NCI-H226 (cell line): ENCODE measurements around the gene CSDE1.
A peak's percentile ranks its signal among the peaks of the same experiment; 100 is the strongest.

ENCODE experiments used
- DNase-seq: peaks from one replicate; pipeline ENCODE4 v3.0.0-alpha.2; 2015

CSDE1 gene

GRCh38 chr1:114700036-114700600 is 57.7 kb downstream of the CSDE1 start:
- DNase-seq, result peak; percentile 5

GRCh38 chr1:114696810-114697209 is 61.0 kb downstream of the CSDE1 start:
- DNase-seq, result no peak

DNA sequence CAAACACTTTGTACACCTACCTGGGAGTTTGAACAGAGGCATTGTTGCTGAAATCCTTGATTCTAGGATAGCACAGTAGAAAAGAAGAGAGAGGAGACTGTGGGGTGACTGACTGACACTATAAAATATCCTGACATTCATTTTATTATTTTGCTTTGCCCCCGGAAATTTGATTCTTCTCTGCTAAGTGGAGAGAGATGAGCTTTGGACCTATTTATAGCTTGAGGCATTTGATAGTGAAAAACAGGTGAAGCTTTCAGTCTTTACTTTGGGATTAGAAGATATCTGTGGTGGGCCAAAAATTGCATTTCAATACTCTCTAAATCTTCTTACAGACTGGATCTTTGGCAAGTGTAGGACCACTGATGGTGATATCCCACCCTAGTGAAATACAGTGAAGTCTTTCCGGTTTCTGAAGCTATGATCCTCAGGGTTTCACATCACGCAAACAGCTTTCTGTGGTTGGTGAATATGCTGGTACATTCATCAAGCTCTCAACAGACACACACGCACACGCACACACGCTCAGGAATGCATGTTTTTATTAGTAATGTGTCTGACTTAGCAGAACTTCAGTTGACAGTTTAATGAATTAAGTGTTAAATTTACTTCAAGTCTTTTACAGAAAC is 62.2 kb downstream of the CSDE1 start, which contains the start of gene AMPD1:
AMPD1 (minus strand) TSS at position 117 of the 629 bp plus-strand sequence; CDS start at position 42, 75 bp downstream.
- DNase-seq, result peak; percentile 43

- DNase-seq, result no peak
Measured at GRCh38 chr1:114694540-114695310, 63.1 kb downstream of the CSDE1 start.

GRCh38 chr1:114692947-114693346 is 64.8 kb downstream of the CSDE1 start:
- no peak for DNase-seq

DNA sequence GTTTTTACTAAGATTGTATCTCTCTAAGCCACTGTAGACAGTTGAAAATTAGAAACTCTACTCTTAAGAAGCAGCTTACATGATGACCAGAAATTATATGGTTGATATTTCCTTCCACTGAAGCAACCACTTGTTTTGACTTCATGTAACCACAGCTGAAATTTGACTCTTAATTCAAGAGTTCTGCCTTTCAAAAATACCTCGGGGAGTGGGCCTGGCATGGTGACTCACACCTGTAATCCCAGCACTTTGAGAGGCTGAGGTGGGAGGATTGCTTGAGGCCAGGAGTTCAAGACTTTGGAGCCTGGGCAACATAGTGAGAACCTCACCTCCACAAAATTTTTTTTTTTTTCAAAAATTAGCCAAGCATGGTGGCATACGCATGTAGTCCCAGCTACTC is 66.7 kb downstream of the CSDE1 start:
- DNase-seq, result peak; percentile 26

GRCh38 chr1:114690148-114690547 is 67.6 kb downstream of the CSDE1 start:
- peak; percentile 12 for DNase-seq

DNA sequence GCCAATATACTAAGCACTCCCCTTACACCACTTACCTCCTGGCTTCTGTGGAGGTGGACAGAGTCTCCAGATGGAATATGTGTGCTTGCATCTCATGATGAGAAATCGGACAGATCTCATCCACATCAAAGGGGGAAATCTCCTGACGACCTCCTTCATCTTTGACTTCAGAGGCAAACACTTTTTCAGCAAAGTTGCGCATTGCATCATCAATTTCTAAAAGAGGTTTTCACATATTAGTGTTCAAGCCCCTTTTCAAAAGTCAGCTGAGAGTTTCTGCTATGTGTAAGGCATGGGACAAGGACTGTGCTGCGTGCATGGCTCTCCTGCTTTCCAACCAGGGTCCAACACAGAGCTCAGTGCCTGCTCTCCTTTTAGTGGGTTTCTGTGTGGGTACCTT is 69.3 kb downstream of the CSDE1 start:
- no peak for DNase-seq

DNA sequence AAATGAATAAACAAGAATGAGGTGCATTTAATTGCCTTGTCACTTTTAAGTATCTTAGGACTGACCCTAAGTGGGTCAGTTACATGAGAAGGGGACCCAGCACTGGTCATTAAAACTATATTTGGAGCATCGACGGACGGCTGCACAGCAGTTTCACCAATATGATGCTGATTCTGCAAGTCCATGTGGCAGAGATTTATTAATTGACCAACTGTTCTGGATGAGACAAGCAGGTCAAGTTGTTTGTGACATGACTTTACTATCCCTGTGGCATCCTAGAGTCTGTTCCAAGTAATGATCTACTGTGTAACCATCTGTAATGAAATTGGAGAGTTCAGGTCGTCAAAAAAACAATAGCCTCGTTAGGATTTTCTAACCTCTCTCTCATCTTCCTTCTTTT is 71.9 kb downstream of the CSDE1 start:
- DNase-seq, result no peak

DNA sequence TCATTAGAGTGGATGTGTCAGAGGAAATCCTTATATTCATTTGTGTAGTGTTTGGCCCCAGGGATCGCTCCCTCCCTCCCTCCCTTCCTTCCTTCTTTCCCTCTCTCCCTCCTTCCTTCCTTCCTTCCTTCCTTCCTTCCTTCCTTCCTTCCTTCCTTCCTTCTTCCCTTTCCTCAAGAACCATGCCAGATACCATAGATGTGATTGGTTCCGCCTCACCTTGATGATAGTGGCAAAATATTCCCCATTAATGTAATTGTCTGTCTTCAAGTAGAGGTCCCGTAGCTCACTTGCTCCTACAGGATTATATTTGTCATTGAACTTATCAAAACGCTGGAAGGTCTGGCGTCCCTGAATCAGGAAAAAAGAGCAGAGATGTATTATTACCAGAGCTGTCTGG is 80.1 kb downstream of the CSDE1 start:
- DNase-seq, result no peak

DNA sequence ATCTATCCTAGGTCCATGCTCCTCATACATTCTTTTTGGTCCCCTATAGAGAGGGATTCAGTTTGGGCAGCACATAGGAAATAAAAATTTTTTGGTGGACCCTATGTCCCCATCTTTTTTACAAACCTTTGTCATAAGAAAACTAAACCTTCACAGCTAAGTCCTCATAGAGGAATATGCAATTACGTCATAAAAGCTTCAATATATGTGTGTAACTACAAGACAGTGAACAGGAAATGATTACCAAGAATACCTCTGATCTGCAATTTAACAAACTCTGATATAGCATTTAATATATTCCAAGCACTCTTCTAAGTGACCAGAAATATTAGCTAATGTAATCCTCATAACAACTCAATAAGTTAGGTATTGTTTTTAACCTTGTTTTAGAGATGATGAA is 81.7 kb downstream of the CSDE1 start:
- DNase-seq, result no peak

- no peak for DNase-seq
Measured at GRCh38 chr1:114671939-114672275, 85.9 kb downstream of the CSDE1 start.

DNA sequence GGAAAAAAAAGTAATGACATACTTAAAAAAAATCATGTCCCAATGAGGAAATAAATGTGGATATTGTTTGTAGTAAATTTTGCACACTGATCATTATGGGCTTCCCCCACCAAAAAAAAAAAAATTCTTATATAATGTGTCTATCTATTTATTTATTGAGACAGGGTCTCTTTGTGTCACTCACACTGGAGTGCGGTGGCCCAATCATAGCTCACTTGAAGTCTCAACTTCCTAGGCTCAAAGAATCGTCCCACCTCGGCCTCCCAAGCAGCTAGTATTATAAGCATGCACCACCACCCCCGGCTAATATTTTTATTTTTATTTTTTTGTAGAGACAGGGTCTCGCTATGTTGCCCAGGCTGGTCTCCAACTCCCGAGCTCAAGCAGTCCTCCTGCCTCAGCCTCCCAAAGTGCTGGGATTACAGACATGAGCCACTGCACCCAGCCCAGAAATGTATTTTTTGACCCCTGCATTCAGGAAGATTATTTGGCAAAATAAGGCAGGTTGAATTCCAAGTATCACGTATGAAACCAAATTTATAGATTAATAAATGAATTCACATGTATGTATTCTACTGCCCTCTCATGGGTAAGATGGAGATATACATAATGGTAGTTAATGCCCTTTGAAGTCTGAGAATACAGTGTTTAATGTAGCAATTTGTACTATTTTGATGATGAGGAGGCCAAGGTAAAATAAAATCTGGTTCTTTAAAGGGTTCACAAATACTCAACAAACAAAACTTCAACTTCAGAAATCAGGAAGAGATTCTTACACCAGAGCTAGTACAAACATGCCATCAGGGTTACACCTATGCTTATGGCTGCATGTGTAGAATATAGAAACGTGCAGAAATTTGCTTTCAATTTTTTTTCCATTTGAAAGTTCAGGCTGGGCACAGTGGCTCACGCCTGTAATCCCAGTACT is 86.5 kb downstream of the CSDE1 start:
- peak; percentile 2 for DNase-seq

GRCh38 chr1:114670083-114671010 is 87.4 kb downstream of the CSDE1 start:
- peak; percentile 95 for DNase-seq

DNA sequence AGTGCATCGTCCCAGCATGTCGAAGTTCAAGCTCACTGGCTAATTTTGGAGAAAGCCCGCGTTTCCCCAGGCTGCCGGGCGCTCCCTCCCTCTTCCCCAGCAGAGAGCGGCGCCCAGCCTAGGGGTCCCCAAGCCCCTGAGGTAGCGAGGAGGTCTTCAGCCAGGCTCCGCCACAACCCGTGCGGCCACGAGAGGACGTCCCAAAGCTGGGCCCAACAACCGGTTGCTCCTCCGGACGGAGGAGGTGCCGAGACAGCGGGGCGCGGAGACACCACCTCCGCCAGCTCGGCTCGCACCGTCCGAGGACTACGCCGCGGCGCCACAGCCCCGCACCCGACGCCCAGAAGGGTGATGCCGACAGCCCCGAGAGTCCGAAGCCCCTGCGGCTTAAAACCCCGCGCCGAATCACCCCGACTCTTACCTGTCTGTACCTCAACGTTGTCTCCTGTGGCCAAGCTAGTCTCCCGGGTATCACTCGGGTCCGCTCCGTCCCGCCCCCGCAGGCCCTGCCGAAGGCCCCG is 88.2 kb downstream of the CSDE1 start, which contains the start of gene DENND2C:
DENND2C (minus strand) TSS at position 488 of the 521 bp plus-strand sequence. CDS start 44,065 bp downstream, outside the sequence.
- DNase-seq, result no peak

DNA sequence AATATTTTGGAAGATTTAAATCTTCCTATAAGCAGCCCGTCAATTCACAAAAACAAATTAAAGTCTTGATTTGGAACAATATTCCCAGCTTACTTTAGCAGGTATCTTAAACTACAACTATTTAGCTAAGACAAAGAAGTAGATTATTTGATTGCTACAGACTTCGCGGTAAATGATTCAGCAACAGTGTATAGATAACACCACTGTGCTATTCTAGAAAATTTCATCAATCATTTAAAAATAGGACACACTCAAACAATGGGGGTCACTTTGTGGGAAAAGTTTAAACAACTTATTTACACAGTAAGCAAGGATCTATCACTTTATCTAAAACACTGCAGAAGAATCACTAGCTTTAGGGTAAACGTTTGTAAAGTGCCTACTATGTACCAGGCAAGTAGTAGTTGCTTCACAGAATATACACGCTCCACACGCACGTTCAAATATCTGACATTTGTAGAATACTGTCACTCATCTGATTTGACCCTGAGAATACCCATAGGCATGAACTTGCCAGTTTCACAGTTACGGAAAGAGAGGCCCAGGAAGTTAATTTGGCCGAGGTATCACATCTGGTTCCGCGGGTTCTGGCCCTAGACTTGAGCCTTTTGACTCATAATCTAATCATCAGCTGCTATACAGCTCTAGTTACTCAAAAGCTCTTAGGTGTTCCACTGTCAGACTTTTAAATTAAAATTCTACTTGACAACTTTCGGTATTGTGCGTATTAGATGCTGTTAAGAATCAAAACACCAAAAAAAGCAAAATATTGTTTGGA is 88.8 kb downstream of the CSDE1 start:
- peak; percentile 27 for DNase-seq

DNA sequence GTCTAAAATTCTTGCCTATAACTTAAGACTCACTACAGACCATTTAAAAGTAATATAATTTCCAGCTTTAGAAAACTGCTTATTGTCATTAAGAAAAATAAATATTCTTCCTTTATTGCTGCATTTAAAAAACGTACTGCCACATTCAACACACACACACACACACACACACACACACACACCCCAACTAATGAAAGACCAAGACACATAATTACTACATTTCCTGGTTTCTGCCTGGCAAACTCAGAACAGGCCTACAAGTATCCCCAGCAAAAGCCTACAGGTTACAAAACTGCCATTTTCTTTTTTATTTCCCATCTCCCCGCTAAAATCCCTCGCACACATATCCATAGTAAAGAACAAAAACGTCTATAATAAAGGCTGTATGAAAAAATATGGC is 89.4 kb downstream of the CSDE1 start:
- no peak for DNase-seq

DNA sequence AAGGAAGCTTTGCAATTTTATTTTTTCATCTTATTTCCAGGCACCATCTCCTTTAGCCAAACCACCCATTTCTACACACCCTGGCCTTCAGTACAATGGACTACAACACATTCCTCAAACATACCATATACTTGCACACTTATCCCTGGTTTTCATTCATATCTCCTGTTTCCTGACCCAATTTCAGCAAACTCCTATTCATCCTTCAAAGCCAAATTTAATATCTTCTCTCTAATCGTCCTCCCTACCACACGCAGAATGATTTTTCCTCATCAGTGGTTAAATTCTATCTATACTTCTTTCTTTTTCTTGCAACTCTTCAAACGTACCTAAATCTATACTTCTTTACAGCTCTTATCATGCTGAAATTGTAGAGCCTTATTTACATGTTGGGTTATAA is 90.8 kb downstream of the CSDE1 start:
- no peak for DNase-seq
